GM19025 (cell line): ENCODE data around the gene PTPRE.

ENCODE experiments used
- ATAC-seq: cut with Tn5 transposase; IDR thresholded peaks from one replicate; pipeline ENCODE4 v1.9.1; 2021; ENCODE audit warnings: mild to moderate bottlenecking, low read depth, moderate library complexity; ENCODE audit not compliant: unreplicated experiment

PTPRE gene

DNA sequence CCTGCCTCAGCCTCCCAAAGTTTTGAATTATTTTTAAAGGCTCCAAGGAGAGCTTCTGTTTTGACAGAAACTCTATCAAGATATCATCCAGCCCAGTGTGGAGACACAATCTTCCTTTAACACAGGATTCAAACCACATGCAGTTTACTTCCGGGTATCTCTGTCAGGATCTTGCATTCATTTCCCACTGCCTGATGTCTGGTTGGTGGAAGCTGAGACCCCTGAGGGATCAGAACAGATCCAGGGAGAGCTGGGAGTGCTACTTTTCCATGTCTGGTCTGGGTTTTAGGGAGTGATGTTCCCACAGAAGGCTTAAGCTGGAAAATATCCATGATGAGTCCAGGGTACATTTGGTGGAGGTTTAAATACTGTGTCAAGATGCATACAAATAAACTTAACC lies 16.7 kb downstream of the PTPRE start:
- ATAC-seq, result no peak

DNA sequence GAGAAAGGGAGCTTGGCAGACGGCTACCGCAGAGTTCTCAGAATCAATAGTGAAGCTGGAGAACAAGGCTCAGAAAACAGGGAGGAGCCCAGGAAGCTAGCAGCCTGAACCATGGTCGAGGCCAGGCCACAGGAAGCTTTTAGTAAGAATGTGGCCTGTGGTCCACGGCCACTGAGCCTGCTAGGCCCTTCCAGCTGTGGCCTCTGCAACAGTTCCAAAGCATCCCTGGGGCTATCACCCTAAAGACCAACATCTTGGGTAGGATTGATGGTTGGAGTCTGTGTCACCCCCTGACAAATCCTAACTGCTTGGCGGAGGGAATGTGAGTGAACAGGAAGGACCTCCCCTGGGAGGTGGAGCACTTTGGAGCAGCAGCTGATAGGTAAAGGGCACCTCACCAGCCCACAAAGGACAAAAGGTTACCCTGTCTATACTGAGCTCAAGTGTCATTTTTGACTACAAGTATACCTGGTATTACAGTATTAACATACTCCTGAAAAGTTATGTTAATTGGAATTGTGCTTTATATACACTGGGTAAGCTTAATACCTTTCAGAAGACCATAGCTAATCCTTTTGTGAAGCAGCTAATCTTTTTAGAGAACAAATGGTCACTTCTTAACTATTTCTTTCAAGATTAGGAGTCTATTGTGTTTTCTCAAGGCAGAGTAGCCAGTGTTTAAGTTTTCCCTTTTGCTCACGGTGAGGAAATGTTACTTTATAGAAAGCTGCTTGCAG lies 18.7 kb downstream of the PTPRE start:
- ATAC-seq, result no peak

DNA sequence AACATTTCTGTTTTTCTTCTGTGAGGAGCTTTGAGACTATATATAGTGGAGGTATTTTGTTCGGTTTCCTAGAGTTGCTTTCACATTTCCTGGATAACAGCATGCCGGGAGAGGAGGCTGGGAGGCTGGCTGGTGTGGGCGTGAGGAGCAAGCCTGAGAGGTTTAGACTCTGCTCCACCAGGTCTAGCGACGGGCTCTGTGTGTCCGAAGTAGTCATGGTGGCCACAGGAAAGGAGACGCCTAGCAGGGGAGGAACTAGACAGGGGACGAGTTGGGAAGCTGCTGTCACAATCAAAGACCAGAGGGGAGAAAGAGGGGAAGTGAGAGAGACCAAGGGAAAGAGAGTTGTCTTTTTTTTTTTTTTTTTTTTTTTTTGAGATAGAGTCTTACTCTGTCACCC lies 19.6 kb downstream of the PTPRE start:
- no peak for ATAC-seq

DNA sequence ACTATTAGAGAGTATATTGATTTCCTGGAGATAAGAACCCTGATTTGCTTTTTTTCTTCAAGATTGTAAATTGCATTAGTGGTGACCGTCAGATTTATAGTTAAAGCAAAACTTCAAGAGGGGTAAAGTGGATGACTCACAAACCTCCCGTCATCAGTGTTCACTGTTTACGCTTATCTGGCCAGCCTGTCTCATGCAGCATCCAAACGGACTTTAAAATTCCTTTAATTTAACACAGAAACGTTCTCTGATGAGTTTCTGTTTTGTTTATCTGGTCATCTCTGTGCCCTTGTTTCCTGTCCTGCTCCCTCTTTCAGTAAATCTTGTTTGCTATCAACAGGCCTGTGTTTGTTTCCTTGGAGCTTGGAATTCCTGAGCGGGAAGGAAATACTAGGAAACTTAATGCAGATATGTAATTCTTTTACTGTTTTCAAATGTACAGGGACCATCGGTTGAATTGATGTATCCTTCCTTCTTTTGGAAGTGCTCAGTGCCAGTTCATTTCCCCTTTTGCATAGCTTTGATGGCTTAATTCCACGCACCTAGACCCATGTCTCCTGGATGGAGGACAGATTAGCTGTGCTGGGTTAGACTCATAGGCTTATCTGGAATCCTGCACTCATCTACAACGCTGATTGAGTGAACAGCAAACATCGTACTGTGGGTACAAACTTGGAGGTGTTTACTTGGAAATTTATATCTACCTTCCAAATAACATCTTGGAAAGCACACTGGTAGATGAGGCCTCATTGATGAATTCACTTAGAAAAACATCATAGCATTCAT lies 21.3 kb downstream of the PTPRE start:
- no peak for ATAC-seq

DNA sequence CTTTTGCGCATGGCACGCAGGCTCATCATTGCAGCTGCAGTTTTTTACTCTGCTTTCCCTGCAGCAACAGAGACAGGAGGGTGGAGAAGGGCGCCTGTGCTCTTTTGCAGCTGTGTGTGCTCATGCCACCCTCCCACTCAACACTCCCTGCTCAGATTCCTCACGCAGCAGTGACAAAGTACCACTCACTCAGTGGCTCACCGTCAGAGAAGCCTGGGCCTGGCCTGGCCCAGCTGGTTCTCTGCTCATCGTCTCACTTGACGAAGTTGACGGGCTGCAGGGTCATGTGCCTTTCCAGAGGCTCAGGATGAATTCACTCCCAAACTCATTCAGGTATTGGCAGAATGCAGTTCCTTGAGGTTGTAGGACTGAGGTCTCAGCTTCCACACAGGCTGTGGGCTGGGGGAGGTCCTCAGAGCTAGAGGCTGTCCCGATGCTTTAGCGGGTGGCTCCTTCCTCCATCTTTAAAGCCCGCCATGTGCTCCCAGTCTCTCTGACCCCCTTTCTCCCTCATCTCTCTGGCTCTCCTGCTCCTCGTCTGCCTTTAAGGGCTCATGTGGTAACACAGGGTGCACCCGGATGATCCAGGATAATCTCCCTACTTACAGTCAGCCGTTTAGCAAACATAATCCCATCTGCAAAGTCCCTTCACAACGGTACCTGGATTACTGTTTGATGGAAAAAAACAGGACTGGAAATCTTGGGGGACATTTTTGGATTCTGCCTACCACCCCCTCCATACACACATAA lies 25.8 kb downstream of the PTPRE start:
- no peak for ATAC-seq

DNA sequence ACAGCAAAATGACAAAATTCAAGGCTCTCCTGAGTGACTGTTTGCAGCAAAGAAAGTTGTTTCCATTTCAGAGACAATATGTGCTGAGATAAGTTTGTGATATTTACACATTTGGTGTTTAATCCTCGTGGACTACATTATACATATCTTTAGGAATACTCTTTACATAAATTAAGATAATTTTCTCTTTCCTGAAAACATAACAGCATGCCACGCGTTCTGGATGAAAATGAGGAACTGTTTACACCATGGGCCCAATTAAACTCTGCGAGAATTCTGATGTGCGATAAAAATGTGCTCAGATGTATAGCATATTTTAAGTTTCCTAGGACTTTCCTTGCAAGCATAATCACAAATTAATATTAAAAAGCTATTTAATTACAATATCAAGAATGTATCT lies 26.4 kb downstream of the PTPRE start:
- no peak for ATAC-seq

DNA sequence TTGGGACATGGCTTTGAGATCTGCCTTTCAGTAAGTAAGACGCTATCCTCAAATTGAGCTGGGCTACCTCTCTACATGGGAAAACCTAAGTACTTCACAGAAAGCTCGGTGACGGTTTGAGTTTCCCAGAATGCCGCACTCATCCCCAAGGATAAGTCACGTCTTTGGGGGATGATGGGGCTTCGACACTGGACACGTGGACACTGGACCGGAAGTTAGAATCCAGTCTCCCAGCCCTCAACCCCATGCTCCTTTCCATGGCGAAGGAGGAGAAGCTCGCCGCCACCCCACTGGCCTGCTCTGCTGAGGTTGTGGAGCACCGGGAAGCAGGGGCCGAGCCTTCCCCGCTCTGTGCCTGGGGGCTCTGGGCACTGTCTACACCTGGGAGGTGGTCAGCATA lies 27.5 kb downstream of the PTPRE start:
- no peak for ATAC-seq

DNA sequence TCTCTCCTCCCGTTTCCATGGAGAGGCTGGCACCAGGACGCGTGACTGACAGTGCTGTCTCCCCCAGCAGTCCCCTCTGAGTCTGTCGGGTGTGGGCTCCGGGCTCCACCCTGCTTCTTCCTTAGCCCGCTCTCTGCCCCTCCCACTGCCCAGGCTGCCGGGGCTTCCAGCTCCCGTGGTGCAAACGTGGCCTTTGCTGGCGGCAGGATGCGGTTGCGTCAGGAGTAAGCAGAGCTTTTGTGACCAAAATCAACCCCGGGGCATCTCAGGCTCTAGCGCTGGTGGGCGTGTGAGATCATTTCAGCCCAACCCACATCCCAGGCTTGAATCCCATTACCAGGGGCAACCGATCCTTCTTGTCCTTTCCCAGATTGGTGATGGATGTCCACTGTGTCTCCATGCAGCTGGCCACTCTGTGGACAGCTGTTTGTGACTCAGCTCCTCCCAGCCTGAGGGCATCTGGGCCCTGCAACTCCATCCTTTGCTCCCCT lies 28.2 kb downstream of the PTPRE start:
- no peak for ATAC-seq

DNA sequence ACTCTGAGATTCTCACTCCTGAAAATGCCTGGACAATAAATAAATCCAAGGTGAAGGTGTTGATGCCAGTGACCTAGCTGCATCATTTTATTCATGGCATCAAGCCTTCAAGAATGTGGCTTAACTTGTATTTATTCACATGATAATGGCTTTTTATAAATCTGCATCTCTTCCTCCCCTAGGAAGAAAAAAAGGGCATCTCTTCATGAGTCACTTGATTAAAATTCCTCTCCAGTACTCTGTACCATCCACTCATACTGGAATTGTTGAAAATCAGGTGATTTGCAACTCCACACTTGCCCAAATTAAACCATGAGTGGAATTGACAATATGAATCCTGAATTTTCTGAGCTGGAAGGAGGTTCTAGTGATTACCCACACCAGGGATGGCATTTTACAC lies 30.2 kb downstream of the PTPRE start:
- no peak for ATAC-seq

DNA sequence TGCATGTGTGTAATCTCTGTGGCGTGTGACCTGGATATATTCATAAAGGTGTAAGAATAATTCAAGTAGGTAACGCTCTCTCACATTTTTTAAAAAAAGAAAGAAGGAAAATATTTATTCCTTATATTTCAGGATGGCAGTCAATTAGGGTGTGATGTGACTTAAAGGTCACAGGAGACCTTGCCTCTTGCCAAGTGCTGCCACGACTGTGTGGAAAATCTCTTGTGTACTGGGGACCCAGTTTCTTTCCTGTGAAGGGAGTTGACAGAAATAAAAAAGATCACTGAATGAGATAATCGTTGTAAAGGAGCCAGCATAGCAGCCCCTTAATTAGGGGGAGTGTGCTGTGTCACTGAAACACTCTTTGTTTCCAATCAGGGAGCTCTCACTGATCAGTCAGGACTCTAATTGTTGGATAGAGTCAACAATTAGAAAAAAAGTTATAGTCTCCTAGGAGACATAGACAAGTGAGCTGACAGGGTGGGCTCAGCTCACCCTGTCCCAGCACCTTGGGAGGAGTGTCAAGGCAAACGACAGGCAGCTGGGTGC lies 31.1 kb downstream of the PTPRE start:
- no peak for ATAC-seq

DNA sequence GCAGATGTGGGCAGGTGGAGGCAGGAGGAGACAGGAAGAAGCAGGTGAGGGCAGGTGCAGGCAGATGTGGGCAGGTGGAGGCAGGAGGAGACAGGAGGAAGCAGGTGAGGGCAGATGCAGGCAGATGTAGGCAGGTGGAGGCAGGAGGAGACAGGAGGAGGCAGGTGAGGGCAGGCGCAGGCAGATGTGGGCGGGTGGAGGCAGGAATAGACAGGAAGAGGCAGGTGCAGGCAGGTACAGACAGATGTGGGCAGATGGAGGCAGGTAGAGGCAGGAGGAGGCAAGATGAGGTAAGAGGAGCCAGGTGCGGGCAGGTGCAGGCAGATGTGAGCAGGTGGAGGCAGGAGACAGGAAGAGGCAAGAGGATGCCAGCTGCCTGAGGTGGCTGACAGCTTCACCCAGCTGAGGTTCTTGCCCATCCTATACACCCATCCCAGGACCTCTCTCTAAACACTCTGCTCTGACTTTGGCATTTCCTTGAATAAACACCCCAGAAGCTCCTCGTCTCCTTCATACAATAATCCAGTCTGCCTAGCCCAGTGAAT lies 33.0 kb downstream of the PTPRE start:
- ATAC-seq, result no peak

DNA sequence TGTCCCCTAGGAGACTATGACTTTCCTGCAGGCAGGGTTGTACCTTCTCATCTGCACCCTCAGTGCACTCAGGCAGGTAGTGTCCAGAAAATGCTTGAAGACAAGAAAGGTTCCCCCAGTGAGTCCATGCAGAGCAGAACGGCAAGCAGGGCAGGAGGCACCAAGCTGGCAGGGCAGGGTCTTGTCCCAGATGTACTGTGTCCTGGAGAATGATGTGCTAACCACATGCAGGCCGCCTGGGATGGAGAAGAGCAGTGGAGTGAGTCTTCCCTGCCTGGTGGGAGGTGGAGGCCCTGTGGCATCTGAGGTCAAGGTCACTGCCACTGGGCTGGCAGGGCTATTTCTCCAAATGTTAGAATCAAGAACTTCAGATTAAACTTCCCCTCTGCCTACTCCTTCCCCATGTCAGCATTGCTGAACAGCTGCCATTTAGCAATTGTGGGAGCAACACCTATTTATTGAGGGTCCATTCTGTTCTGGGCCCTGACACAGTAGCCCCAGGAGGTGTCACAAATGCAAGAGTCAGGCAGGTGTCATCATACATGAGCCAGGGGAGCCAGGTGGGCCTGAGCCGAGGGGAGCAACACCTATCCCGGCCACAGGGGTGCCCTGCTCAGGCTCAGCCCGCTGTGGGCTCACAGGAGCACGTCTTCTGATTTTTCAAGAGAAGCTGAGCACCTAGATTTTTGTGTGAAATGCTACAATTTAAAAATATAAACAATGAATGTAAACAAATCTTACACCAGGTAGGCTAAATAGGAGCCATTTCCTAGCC lies 34.1 kb downstream of the PTPRE start:
- no peak for ATAC-seq

DNA sequence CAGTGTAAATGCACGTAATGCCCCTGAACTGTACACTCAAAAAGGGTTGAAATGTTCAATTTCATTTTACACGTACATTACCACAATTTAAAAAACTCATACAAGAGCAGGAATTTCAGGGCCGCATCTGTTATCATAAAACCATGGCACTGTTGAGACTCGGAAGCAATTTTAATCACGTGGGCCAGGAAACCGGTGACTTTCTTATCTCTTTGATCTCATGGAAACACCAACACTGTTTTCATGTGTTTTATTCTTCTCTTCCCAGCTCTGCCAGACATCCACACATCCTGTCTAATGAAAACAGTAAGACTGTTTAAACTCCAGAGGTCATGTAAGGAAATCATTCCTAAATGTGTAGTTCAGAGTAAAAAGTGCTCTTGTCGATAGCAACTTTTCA lies 35.9 kb downstream of the PTPRE start:
- ATAC-seq, result no peak

DNA sequence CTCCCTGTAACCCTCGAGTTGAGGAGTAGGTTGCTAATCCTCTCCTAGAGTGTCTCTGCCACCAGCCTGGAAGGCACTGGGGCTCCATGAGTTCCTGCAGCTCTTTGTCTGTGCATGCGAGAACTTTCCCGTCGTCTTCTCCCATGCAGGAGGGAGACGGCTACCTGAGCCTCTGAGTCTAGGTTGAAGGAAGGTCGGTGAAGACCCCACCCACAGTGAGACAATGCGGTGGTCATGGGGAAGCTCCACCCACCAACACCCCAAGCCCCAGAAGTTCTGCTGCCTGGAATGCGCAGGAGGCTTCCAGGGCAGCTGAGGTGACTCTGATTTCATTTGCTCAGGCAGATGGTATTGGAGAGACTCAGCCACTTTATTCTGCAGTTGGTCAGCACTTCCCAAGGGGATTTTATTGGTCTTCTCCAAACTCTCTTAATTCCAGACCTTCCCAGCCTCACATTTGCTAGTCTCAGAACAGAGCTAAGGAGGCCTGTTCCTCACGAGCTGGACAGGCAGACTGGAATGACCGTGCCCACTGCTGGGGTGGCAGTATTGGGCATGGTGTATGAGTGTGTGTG lies 36.5 kb downstream of the PTPRE start:
- ATAC-seq, result no peak

DNA sequence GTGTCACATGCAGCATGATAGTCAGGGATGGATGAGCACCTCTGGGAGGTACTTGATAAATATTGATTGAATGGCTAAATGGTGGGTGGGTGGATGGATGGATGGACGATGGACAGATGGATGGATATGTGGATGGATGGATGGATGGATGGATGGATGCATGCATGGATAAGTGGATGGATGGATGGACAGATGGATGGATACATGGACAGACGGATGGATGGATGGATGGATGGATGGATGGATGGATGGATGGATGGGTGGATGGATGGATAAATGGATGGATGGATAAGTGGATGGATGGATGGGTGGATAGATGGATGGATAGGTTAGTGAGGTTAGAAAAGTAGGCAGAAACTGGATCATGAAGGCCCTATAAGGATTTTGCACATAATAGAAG lies 37.4 kb downstream of the PTPRE start:
- ATAC-seq, result no peak

DNA sequence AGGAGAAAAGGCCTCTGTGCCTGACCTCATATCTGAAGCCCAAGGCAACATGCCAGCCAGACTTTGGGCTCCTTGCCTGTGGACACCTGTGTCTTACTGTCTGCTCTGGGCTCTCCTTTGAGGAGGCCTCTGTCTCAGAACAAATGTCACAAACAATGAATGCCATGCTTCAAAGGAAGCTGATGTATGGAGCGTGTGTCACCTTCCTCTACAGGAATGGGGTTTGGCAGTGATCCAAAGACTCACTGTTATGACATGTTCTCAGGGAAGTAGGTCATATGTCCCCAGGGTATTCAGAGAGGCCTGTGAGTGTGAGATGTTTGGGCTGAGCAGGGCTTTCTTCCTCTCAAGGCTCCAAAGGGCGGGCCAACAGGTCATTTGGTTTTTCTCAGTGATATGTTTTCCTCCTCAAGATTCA lies 38.4 kb downstream of the PTPRE start:
- ATAC-seq, result no peak

DNA sequence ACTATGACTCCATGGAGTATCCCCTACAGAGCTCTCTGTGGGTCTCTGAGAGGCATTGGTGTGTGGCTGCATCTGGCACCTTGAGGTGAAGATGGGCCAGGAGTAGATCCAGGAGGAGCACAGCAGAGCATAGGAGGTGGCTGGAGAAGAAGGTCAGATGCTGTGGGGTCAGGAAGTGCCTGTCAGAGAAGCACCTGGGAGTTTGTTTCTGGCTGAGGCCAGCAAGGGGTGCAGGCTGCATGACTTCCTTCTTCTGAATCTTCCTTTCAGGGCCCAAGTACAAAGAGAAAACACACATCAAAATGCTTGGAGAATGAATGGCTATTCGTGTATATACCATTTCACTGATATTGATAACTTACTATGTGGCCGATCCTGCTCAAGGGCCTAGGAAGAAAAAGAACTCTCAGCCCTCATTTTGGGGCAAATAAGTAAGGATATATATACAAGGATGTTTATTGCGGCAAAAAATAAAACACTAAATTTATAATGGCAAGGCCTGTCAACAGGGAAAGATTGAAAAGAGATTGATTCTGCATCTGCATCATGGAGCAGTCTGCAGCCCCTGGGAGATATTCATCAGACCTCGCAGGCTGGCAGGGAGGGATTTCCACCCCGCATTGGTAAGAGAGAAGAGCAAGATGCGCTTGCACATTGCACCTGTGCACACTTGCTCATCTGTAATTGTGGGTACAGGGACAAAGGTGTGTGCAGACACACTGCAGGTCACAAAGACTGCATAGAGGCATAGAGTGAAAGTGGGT lies 39.2 kb downstream of the PTPRE start:
- ATAC-seq, result no peak

DNA sequence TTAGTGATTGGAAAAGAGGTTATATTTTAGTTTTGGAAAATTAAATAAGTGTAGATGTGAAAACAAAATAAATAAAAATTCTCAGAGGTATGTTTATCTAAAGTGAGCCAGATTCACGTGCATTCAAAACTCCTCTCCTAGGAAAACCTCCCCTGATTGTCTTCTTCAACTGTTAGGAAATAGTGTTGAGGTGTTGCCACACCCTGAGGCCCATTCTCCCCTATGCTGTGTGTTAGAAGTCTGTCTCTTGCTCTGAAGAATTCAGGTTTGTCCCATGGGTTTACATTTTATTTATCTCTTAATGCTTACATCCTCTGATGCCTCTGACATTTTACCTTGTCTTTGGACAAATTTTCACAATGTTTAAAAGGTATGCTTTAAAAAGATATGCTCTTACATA lies 40.3 kb downstream of the PTPRE start:
- ATAC-seq, result no peak

DNA sequence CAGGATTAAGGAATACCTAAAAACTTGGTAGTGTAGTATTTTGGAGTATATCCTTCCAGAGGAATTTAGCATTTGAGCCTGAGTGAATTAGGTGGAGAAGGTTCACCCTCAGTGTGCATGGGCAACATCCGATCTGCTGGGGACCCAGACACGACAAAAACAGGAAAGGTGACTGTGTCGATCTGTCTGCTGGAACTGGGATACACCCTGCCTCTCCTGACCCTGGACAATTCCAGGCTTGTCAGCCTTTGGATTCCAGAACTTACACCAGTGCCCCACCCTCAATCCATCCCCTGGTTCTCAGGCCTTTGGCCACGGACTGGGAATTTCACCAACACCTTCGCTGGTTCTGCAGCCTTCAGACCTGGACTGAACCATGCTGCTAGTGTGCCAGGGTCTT lies 41.9 kb downstream of the PTPRE start:
- ATAC-seq, result no peak
